HG03342 (cell line): ENCODE measurements around the gene TFF1.

Experiments
- ATAC-seq: cut with Tn5 transposase; IDR thresholded peaks from one replicate; pipeline ENCODE4 v1.9.1; 2021; ENCODE audit warnings: mild to moderate bottlenecking, moderate library complexity; ENCODE audit not compliant: unreplicated experiment

The TFF1 gene

DNA sequence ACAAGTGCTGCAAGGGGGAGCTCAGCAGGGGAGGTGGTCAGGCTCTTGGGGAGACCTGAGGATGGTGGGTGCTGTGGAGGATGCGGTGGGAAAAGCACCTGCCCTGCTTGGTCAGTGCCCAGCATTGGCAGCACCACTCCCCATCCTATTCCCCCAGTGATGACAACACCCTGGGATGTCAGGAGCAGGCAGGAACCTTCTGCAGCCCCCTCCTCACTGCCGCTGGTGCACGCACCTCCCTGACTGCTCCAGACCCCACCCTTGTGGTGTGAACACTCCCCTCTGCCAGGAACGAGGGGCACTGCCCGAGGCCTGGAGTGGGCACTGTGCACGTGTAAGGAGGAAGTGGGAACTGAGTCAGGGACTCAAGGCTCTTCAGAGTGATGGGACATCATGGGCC lies 17.0 kb upstream of the TFF1 start:
- no peak for ATAC-seq

DNA sequence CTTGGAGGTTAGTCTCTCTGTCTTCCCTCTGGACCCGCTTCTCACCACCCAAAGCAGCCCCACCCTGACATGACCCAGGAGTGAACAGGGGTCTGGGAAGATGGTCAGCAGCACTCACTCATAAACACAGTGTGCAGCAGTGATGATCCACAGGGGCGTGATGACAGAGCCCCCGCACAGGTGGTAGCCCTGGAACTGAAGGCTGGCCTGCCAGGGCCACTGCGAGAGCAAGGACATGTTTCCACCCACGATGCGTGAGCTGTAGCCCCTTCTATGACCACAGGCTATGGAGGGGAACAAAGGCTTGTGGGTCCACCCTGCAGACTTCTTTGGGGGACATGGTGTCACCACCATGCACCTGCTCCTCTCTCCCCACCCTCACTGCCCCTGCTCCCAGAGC lies 16.6 kb upstream of the TFF1 start:
- ATAC-seq = no peak

DNA sequence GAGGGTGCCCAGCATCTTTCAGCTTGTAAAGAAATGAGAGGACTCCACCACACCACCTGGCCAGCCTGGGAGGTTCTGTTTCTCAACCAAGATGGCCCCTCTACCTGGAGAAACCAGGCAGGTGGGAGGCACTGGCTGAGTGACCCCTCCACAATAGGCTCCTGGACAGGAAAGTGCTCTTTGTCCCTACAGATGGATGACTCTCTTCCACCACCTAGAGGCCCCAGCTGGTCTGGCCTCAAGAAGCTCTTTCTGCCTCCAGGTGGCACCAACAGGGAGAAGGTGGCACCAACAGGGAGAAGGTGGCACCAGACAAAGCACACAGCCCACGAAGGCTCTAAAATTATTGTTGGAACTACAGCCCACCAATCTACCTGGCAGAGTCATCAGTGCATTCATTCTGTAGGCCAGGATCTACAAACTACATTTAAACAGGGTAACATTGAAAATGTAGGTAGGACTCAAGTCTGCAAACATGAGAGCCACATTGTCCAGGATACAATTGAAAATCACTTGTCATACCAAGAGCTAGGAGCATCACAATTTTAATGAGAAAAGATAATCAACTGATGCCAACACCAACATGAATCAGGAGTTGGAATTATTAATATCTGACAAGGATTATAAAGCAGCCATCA lies 15.1 kb upstream of the TFF1 start:
- no peak for ATAC-seq

DNA sequence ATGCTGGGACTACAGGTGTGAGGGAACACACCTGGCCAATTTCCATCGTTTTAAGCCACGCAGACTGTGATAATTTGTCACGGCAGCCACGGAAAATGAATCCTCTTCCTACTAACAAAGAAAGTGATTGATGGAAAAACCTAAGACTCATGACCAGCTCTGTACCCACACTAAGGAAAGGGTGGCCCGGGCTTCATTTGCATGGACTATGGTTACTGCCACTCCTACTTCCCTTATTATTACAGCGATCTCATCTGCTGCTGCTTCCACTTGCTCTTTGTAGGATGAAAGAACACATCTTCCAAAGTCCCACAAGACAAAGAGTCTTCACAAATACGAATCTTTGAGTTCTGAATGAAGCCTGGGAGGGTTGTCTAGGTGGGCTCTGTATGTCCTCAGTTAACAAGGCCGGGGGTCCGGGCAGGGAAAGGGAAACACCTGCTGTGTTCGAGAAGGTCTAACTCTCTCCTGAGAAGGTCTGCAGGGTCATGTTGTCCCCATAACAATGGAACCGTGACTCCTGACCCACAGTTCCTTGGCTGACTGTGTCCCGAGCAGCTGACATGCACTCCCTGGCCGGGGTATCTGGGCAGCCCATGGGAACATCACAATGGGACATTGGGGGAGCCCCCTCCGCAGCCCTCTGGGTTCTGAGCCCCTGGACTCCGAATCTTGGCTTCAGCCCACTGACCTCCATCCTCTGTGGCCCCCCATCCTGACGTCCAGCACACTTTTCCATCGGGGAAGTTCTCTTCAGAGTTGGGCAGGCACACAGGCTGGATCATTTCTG lies 13.3 kb upstream of the TFF1 start:
- ATAC-seq = no peak

DNA sequence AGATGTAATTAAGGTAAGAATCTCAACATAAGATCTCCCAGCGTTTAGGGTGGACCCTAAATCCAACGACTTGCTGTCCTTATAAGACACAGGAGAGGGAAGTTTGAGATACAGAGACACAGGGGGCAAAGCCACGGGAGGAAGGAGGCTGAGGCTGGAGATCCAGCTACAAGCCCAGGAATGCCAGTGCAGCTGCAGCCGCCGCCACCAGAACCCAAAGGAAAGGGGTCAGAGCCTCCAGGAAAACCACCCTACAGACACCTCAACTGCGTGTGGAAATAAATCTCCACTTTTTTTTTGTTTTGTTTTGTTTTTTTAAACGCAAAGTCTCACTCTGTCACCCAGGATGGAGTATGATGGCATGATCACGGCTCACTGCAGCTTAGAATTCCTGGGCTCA lies 12.1 kb upstream of the TFF1 start:
- ATAC-seq = no peak

DNA sequence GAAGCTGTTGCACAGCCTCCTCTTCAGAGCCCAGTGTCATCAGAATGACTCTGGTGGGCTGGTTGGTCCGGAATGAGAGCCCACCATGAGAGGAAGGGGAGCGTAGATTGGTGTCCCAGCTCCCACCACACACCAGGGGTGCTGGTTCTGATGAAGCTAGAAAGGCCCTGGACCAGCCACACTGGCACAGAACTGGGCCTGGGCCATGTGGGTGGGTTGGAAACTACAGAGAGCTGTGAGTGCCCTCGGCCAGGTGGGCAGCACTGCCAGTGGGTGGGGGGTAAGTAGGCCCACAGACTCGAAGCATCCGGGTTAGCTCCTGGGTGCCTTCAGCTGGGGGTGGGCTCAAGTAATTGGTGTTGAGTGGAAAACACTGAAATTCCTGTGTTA lies 11.6 kb upstream of the TFF1 start:
- no peak for ATAC-seq

DNA sequence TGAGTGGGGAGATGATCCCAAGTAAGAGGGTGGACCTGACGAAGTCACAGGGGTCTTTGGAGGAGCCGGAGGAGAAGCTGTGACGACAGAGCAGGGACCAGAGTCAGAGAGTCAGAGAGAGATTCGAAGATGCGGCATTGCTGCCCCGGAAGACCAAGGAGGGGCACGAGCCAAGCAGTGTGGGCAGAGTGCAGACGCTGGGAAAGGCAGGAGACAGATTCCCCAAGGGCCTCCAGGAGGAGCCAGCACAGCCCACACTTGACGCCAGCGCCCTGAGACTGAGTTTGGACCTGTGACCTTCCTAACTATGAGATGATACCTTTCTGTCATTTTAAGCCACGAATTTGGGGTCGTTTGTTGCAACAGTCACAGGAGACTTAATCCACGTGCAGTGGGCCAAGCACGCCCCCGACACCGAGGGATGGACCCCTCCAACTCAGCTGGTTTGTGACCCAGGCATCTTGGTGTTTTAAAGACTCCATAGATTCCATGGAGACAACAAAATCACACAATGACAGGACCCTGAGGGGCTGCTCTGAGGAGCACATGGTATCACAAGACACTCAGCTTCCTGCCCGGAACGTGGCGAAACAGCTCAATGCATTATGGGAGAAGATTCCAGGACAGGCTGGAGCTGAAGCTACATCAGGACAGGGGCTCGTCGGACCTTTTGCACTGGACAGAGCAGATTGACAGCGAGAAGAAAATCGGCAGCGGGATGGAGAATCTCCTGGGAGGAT lies 11.0 kb upstream of the TFF1 start:
- no peak for ATAC-seq

DNA sequence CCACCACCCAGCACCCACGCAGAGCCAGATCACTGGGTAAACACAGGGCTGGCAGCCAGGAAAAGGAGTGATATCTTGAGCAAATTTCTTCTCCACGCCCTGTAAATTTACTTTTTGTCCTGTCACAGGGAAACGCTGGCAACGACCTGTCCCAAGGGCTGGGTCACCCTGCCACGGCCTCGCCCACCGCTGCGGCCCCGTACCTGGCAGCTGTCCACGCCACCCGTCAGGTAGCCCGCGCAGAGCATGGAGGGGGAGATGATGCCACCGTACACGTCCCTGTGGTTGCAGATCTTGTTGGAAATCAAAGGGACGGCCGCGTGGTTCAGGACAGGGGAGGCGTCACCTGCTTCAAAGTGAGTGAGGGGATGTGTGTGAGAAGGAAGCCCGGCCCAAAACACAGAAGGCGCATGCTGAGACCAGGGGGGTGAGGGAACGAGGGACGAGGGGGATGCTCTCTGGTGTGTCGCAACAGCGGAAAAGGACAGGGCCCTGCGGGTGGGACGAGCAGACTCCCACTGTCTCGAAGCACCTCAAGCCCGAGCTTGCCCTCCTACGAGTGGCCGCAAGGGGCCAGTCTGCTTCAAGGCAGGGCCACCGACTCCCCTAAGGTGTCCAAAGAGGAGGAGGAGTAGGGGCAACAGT lies 10.1 kb upstream of the TFF1 start:
- no peak for ATAC-seq

DNA sequence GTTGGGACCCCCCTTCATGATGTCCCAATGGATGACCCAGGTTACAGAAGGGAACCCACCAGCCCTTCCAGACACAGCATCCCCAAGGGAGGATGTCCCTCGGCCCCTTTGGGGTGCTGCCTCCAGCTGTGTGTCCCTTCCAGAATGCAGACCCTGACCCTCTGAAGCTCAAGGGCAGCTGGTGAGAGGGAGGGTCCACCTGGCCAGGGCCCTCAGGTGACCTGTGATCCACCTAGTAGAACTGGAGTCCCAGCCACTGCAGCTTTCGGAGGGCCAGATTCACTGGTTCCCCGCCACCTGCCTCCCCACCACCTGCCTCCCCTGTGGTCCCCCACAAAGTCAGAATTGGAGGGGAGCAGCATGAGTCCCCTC lies 9.6 kb upstream of the TFF1 start:
- ATAC-seq = no peak

DNA sequence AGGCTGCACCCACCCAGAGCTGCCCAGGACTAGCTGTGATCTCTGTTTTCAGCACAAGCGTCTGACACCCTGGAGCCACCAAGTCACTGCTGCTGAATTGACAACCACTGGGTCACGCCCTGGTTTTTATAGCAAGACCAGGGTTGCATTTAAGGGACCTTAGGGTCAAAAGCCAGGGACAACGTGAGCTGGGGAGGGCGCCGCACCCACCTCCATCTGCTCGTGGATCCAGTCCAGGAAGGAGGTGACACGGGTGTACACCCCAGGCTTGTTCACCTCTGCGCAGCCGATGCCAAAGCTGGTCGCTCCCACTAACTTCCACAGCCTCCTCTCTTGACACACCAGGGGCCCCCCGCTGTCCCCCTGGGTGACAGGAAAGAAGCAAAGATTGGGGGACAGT lies 9.2 kb upstream of the TFF1 start:
- no peak for ATAC-seq

DNA sequence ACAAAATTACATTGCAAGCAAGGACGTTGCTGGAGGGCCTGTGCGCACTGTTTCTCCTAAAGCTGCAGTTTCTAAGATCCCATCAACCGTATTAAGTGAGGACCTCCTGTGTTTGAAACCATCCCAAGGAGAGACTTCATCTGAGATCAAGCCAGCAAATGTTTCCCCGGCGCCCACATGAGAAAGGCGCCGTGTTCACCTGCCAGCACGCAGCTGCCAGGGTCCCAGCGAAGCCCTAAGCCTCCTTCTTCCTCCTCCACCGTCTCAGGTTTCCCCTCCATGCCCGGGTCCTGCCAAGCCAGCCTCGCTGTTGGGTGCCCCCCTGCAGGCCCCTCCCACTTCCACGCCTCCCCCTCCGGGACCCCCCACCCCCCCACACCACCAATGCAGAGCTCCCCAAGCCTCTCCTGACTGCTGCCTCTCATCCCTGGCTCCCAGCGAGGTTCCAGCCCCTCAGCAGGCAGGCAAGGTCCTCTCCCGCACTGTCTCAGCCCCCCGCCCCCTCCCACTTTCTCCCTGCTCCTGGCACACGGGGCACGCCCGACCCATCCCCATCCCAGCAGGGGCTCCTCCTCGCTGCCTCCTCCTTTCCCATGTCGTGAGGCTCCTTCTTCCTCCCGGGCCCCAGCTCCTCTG lies 8.6 kb upstream of the TFF1 start:
- ATAC-seq = no peak

DNA sequence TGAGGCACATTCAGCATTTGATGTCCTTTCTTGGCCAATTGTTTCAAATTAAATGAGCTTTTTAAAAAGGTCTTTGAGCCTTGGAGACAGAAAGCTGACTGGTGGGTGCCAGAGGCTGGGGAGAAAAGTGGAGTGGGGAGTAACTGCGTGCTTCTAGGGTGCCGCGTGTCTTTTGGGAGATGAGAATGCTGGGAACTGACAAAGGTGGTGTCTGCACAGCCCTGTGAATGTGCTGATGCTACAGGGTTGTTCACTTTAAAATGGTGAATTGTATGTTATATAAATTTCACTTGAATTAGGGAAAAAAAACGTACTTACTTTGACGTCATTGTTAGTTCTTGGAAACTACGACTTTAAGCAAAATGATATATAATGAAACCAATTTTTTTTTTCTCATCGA lies 8.1 kb upstream of the TFF1 start:
- ATAC-seq = no peak

DNA sequence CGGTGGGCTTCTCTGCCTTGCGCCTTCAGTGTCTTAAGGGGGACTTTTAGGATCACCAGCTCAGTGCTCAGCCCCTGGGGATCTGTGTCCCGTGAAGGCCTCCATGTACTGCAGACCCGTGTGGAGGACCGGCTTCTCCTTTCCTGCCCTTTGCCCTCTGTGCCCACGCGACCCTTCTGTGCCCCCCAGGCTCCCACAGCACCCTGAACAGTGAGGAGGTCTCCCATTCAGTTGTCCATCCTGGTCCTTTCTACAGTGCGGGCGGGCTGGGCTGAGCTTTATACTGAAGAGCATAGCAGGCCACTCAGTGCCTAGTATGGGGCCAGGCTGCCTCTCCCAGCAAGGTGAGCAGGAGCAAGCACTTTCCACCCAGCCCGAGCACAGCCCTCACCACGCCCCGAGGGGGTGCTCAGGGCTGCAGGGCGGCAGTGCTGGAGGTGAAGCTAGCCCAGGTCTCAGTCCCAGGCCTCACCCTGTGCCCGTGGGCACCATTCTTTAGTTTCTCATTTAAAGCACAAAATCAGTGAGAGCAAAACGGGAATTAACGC lies 7.6 kb upstream of the TFF1 start:
- no peak for ATAC-seq

DNA sequence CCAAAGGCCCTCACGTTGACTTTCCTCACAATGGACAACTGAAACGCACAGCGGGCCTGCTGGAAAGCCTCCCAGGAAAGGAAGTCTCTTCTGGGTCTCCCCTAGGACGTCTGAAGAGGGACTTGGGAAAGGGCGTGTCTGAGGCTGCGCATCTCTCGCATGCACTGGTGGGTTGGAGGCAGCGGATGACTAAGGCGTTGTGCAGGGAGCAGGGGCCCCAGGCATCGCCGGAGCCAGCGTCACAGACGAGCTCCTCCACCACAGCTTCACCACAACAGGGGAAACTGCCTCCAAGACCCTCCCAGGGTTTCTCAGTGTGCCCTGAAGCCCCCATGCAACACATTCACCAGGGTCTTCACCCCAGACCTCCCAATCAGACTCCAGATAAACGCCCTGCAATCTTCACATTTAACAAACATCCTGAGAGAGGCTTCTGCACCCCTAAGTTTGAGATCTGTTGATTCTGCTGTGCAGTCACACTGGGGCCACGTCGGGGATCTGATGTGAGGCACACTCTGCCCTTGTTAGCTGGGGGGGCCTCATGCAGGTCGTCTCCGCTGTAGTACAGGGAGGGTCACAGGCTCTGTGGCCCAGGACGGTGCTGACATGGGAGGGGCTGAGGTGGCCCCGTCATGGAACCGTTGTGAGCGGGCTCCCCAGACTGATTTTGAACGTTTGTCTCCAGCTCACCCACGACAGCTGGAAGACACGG lies 7.0 kb upstream of the TFF1 start:
- no peak for ATAC-seq

DNA sequence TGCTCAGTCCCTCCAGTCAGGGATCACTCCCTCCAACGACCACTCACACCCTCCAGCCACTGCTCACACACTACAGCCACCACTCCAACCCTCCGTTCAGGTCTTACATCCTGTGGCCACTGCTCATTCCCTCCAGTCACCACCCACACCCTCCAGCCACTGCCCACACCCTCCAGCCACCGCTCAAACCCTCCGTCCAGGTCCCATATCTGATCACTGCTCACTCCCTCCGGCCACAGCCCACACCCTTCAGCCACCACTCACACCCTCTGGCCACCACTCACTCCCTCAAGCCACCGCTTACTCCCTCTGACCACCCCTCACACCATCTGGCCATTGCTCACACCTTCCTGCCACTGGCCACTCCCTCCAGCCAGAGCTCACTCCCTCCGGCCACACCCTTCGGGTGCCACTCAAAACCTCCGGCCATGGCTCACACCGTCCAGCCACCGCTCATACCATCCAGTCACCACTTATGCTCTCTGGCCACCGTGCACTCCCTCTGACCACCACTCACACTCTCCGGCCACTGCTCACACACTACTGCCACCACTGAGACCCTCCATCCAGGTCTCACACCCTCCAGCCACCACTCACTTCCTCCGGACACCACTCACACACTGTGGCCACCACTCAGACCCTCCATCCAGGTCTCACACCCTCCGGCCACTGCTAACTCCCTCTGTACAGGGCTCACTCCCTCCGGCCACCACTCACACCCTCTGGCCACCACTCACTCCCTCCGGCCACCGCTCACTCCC lies 4.7 kb upstream of the TFF1 start:
- ATAC-seq = no peak

DNA sequence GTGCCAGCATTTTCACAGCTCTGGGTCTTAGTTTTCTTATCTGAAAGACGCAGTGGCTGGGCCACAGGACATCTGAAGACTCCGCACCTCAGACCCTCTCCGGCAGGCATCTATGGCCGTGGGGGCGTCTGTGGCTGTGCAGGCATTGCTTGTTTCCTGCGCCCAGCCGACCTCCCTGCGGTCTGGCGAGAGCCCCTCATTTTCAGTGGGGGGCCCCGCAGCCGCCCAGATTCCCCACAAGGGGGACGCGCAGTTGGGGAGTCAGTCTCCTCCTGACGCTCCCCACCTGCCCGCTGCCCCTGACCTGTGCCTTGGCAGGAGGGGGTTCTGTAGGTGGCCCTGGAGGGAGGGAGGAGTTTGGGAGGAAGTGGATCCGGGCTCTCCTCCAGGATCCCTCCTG lies 3.5 kb upstream of the TFF1 start:
- ATAC-seq = no peak

DNA sequence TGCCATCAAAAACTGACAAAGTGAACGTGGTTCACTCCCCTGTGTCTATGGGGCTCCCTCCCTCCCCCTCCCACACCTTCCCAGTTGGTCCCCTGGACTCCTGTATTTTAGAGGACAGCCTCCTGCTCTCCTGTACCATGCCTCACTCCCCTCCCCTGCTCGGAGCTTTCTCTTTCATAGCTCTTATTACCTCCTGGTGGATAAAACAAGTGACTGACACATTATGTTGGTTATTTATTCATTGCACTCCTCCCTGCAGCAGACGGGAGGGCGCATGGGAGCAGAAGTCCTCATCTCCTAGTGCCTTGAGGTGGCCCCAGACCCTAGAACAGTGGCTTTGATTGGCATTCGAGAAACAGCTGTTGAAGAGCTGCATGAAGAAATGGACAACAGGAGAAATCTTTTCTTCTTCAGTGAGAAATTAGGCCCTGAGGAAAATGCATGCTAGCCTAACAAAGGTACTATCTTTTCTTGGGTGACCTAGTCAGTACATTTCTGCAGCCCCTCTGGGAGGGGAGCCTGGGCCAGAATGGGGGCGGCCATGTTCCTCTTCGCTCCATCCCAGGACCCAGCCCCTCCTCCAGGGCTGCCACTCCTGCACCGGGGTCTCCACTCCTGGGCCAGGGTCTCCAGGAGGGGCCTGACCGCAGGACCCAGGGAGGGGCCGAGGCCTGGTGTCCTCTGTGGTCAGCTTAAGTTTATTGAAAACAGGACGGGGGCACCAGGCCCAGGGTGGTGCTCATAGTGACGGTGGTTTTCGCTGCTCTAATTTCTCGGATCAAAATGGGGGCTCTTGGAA lies 1.2 kb upstream of the TFF1 start:
- no peak for ATAC-seq

DNA sequence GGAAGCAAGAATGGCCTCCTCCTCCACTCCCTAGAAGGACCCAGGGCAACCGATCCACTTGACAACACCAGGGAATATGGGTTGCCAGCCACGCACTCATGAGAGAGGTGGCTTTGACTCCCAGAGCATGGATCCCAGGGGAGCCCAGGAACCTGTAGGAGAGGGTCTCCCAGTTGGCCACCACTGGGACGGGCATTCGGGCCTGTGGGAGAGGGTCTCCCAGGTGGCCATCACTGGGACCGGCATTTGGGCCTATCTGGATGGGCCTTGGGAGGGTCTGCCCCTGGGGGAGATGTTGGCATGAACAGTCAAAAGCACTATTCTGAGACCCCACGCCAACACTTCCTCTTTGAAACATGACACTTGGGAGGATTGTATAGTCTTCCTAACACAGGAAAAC lies 565 bp downstream of the TFF1 start:
- no peak for ATAC-seq
